Astrocyte of the spinal cord (primary cell): ENCODE data around the gene METTL24.
"Not testable (repeated sequence)": the region's sequence is repeated elsewhere in the genome, so short reads cannot be mapped to it uniquely, and the experiment has no call there.

Experiments used
- DNase-seq: peaks from one replicate; pipeline ENCODE4 v3.0.0; 2011; ENCODE audit warnings: low read depth, low spot score
- H3K4me3 ChIP-seq: 2 replicates; pipeline ENCODE4 v1.5.1; 2011; ENCODE audit warnings: low read depth, mild to moderate bottlenecking, low read length, moderate library complexity
- in situ Hi-C: cut with HindIII; loops from 2 replicates; pipeline ENCODE4 v1.10.0; 2017; ENCODE audit warnings: low sequenced_read_pairs
- TF ChIP-seq, protein P1 (sequence below): IDR thresholded peaks from 2 replicates; pipeline ENCODE4 v1.5.1; 2012; ENCODE audit warnings: low read depth, mild to moderate bottlenecking, low read length, inconsistent platforms

The METTL24 gene

GRCh38 chr6:110246378-110246777, 111.8 kb downstream of the METTL24 start:
- no peak for DNase-seq
- in situ Hi-C loops, result no loop called here
- no peak overlapping the region for H3K4me3 ChIP-seq
- TF ChIP-seq, protein P1, sequence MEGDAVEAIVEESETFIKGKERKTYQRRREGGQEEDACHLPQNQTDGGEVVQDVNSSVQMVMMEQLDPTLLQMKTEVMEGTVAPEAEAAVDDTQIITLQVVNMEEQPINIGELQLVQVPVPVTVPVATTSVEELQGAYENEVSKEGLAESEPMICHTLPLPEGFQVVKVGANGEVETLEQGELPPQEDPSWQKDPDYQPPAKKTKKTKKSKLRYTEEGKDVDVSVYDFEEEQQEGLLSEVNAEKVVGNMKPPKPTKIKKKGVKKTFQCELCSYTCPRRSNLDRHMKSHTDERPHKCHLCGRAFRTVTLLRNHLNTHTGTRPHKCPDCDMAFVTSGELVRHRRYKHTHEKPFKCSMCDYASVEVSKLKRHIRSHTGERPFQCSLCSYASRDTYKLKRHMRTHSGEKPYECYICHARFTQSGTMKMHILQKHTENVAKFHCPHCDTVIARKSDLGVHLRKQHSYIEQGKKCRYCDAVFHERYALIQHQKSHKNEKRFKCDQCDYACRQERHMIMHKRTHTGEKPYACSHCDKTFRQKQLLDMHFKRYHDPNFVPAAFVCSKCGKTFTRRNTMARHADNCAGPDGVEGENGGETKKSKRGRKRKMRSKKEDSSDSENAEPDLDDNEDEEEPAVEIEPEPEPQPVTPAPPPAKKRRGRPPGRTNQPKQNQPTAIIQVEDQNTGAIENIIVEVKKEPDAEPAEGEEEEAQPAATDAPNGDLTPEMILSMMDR, result no peak

DNA sequence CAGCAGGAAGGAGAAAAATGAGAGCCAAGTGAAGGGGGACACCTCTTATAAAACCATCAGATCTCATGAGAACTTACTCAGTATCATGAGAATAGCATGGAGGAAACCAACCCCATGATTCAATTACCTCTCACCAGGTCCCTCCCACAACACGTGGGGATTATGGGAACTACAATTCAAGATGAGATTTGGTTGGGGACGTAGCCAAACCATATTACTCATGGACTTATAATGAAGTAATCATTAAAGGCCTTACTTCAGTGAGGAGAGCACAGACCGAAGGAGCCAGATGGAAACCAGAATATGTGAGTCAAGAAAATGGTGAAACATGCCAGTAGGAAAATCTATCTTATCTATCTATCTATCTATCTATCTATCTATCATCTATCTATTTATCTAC, 113.5 kb downstream of the METTL24 start:
- in situ Hi-C loops, H3K4me3 ChIP-seq: not testable (repeated sequence)
- DNase-seq, result peak; percentile 6

GRCh38 chr6:110239526-110240274, 118.4 kb downstream of the METTL24 start:
- TF ChIP-seq, protein P1, result no peak
- DNase-seq, result no peak
- H3K4me3 ChIP-seq, result no peak overlapping the region
- in situ Hi-C loops, result no loop called here

DNA sequence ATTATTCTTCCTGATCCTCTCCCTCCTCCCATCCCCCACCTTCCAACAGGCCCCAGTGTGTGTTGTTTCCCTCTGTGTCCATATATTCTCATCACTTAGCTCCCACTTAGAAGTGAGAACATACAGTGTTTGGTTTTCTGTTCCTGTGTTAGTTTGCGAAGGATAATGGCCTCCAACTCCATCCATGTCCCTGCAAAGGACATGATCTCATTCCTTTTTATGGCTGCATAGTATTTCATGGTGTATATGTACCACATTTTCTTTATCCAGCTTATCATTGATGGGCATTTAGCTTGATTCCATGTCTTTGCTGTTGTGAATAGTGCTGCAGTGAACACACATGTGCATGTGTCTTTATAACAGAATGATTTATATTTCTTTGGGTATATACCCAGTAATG, 122.1 kb downstream of the METTL24 start:
- not testable (repeated sequence) for H3K4me3 ChIP-seq, DNase-seq

GRCh38 chr6:110233770-110234374, 124.3 kb downstream of the METTL24 start:
- TF ChIP-seq, protein P1, result no peak
- peak; percentile 32 for DNase-seq
- in situ Hi-C loops, result no loop called here
- H3K4me3 ChIP-seq, result no peak overlapping the region

More for the DNA sequence above, 122.1 kb downstream of the METTL24 start:
- in situ Hi-C loops, result not testable (repeated sequence)

DNA sequence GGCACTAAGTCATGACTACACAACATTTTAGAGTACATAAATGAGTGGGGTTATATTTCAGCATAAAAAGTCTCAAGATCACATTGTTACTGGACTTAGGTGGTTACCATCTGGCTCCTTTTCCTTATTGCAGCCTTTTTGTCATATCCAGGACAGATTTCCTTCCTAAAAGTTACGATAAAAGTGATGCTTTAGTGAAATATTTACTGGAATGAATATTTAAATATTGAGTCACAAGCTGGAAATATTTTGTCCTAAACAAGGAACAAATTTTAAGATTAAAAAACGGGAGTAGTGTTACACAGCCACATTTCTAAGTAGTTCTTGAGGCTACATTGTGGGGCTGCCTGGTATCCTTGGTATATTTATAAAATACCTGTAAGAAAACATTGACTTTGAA, 125.7 kb downstream of the METTL24 start:
- TF ChIP-seq, protein P1, result no peak
- DNase-seq, result no peak
- H3K4me3 ChIP-seq, result no peak overlapping the region
- in situ Hi-C loops, result no loop called here

DNA sequence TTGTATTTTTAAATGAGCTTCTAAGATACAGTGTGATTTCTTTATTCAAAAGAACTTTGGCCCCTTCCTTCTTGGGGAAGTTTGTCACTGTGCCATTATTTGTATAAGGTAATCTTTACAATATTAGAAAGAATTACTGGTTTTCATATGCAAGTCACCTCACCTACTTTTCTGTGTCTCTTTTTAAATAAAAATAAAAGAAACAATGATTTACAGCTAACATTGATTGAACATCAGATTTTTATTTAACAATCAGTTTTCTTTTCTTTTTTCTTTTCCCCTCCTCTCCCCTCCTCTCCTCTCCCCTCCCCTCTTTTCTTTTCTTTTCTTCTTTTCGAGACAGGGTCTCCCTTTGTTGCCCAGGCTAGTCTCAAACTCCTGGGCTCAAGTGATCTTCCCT, 131.9 kb downstream of the METTL24 start:
- in situ Hi-C loops, result no loop called here
- TF ChIP-seq, protein P1, result no peak
- no peak overlapping the region for H3K4me3 ChIP-seq
- no peak for DNase-seq
